ENCODE data around the gene CLEC4M. TPM values are rescaled to one million over a fixed set of nuclear protein-coding genes. Genes with fewer than 3 reads are reported as not detected.
"Not testable (repeated sequence)": the region's sequence is repeated elsewhere in the genome, so short reads cannot be mapped to it uniquely, and the experiment has no call there.

CLEC4M gene
- total RNA-seq, 4 donors from 2014 or later, result not detected

- H3K4me1 ChIP-seq, result no peaks in the 10 kb centered on the region
- no peak for ATAC-seq
- no peak for TF ChIP-seq POLR2A (IDR thresholded peaks at IDR 0.05)
- TF ChIP-seq, protein P1, sequence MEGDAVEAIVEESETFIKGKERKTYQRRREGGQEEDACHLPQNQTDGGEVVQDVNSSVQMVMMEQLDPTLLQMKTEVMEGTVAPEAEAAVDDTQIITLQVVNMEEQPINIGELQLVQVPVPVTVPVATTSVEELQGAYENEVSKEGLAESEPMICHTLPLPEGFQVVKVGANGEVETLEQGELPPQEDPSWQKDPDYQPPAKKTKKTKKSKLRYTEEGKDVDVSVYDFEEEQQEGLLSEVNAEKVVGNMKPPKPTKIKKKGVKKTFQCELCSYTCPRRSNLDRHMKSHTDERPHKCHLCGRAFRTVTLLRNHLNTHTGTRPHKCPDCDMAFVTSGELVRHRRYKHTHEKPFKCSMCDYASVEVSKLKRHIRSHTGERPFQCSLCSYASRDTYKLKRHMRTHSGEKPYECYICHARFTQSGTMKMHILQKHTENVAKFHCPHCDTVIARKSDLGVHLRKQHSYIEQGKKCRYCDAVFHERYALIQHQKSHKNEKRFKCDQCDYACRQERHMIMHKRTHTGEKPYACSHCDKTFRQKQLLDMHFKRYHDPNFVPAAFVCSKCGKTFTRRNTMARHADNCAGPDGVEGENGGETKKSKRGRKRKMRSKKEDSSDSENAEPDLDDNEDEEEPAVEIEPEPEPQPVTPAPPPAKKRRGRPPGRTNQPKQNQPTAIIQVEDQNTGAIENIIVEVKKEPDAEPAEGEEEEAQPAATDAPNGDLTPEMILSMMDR (IDR thresholded peaks at IDR 0.05 in 4 of 5, conservative IDR thresholded peaks at IDR 0.05 in 1 of 5), result no peak
- in situ Hi-C loops (cut with MboI; ENCODE audit: low sequenced_read_pairs in 4 of 4) (no loop called here), intact Hi-C loops (cut with DNase I; ENCODE audit: low total_unique reads) (no loop called here)
- no peak overlapping the region for H3K27ac ChIP-seq
- DNase-seq, result no peak
- H3K36me3 ChIP-seq, result no peaks in the 10 kb centered on the region
- no peak overlapping the region for H3K4me3 ChIP-seq
- no peaks in the 10 kb centered on the region for H3K9me3 ChIP-seq
- peaks cover 0 to 4% (median 4%) of the 10 kb centered on the region in 3 donors for H3K27me3 ChIP-seq
Measured at GRCh38 chr19:7744871-7745650, 18.0 kb upstream of the CLEC4M start.

GRCh38 chr19:7746306-7746705, 16.7 kb upstream of the CLEC4M start:
- intact Hi-C loops (cut with DNase I; ENCODE audit: low total_unique reads); DNase-seq; ATAC-seq; H3K4me3 ChIP-seq; H3K27ac ChIP-seq; H3K4me1 ChIP-seq; H3K9me3 ChIP-seq; H3K36me3 ChIP-seq; in situ Hi-C loops (cut with MboI; ENCODE audit: low sequenced_read_pairs in 4 of 4); H3K27me3 ChIP-seq: not testable (repeated sequence)

- no peak for ATAC-seq
Measured at GRCh38 chr19:7746903-7747884, 15.8 kb upstream of the CLEC4M start, which contains the start of gene CD209. TSS of gene CD209 (minus strand) at chr19:7747534. CDS start at chr19:7747511, 23 bp downstream.

DNA sequence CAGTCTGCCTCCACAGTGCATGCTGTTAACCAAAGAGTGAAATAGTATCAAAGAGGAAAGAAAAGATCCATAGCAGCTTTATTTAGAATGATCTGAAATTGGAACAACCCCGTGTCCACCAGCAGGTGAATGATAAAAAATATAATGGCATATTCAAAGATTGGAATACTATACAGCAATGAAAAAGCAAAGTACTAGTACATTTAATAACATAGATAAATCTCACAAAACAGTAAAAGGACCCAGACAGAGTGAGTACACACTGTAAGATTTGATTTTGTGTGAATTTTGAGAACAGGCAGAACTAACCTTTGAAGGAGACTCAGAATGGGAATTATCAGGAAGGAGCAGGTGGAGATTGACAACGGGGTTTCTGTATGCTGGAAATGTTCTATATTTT, 14.9 kb upstream of the CLEC4M start:
- TF ChIP-seq, protein P1 (IDR thresholded peaks at IDR 0.05 in 4 of 5, conservative IDR thresholded peaks at IDR 0.05 in 1 of 5), result no peak
- TF ChIP-seq POLR2A (IDR thresholded peaks at IDR 0.05), result no peak
- Histone ChIP-seq H3K27ac (no peak overlapping the region), H3K9me3 (no peaks in the 10 kb centered on the region), H3K4me3 (no peak overlapping the region), H3K27me3 (peaks cover 0 to 4% (median 4%) of the 10 kb centered on the region in 3 donors), H3K4me1 (no peaks in the 10 kb centered on the region), H3K36me3 (no peaks in the 10 kb centered on the region)
- in situ Hi-C loops (cut with MboI; ENCODE audit: low sequenced_read_pairs in 4 of 4) (no loop called here), intact Hi-C loops (cut with DNase I; ENCODE audit: low total_unique reads) (no loop called here)
- ATAC-seq (no peak), DNase-seq (no peak)

More at GRCh38 chr19:7746903-7747884, 15.8 kb upstream of the CLEC4M start, which contains the start of gene CD209:
- DNase-seq, result no peak
- TF ChIP-seq POLR2A (IDR thresholded peaks at IDR 0.05), result no peak
- TF ChIP-seq, protein P1 (IDR thresholded peaks at IDR 0.05 in 4 of 5, conservative IDR thresholded peaks at IDR 0.05 in 1 of 5), result no peak
- Histone ChIP-seq H3K27me3 (peaks cover 0 to 4% (median 4%) of the 10 kb centered on the region in 3 donors), H3K4me1 (no peaks in the 10 kb centered on the region), H3K36me3 (no peaks in the 10 kb centered on the region), H3K9me3 (no peaks in the 10 kb centered on the region), H3K27ac (no peak within 1 kb of the TSS), H3K4me3 (no peak within 1 kb of the TSS)
- in situ Hi-C loops (cut with MboI; ENCODE audit: low sequenced_read_pairs in 4 of 4) (no loop called here), intact Hi-C loops (cut with DNase I; ENCODE audit: low total_unique reads) (no loop called here)

DNA sequence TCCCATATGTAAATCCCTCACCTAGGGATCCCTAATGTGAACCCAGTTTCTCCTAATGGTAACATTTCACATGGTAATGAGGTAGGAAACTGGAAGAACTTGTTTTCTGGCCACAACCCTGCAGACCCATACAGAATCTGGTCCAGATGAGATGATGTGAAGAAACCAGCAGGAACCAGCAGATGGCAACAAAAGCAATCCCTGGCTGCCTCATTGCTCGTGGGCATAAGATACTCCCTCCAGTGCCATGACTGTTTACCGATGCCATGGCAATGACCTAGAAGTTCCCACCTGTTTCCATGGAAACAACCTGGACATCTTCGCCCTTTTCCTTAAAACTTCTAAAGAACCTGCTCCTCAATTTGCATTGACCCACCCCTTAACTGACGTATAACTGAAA, 14.3 kb upstream of the CLEC4M start:
- in situ Hi-C loops (cut with MboI; ENCODE audit: low sequenced_read_pairs in 4 of 4) (no loop called here), intact Hi-C loops (cut with DNase I; ENCODE audit: low total_unique reads) (no loop called here)
- DNase-seq, result no peak
- Histone ChIP-seq H3K4me3 (no peak overlapping the region), H3K27me3 (peaks cover 0 to 4% (median 4%) of the 10 kb centered on the region in 3 donors), H3K27ac (no peak overlapping the region), H3K4me1 (no peaks in the 10 kb centered on the region), H3K36me3 (no peaks in the 10 kb centered on the region), H3K9me3 (no peaks in the 10 kb centered on the region)
- ATAC-seq, result no peak
- TF ChIP-seq, protein P1 (IDR thresholded peaks at IDR 0.05 in 4 of 5, conservative IDR thresholded peaks at IDR 0.05 in 1 of 5), result no peak
- no peak for TF ChIP-seq POLR2A (IDR thresholded peaks at IDR 0.05)

Data from gastrocnemius medialis (tissue), 4 donors.